Measurements from ENCODE around the gene ABL1.

DNA sequence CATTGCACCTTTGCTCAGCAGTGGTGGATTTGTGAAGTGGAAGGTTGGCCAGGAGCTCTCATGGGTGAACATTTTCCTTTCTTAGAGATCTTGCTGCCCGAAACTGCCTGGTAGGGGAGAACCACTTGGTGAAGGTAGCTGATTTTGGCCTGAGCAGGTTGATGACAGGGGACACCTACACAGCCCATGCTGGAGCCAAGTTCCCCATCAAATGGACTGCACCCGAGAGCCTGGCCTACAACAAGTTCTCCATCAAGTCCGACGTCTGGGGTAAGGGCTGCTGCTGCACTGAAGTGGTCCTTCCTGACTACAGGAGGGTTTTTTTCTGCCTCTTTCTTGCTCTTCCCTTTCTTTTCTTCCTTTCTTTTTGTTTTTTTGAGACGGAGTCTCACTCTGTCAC, 39.7 kb downstream of the ABL1 start:
- TF ChIP-seq SIN3A (IDR thresholded peaks at IDR 0.05; ENCODE audit: borderline replicate concordance, insufficient read depth, low read length) (no peak), TAF1 (IDR thresholded peaks at IDR 0.05; ENCODE audit: borderline replicate concordance, insufficient read depth, low read length) (no peak), POLR2AphosphoS5 (IDR thresholded peaks at IDR 0.05; ENCODE audit: low read depth, low read length) (no peak)
- TF ChIP-seq, protein P1, sequence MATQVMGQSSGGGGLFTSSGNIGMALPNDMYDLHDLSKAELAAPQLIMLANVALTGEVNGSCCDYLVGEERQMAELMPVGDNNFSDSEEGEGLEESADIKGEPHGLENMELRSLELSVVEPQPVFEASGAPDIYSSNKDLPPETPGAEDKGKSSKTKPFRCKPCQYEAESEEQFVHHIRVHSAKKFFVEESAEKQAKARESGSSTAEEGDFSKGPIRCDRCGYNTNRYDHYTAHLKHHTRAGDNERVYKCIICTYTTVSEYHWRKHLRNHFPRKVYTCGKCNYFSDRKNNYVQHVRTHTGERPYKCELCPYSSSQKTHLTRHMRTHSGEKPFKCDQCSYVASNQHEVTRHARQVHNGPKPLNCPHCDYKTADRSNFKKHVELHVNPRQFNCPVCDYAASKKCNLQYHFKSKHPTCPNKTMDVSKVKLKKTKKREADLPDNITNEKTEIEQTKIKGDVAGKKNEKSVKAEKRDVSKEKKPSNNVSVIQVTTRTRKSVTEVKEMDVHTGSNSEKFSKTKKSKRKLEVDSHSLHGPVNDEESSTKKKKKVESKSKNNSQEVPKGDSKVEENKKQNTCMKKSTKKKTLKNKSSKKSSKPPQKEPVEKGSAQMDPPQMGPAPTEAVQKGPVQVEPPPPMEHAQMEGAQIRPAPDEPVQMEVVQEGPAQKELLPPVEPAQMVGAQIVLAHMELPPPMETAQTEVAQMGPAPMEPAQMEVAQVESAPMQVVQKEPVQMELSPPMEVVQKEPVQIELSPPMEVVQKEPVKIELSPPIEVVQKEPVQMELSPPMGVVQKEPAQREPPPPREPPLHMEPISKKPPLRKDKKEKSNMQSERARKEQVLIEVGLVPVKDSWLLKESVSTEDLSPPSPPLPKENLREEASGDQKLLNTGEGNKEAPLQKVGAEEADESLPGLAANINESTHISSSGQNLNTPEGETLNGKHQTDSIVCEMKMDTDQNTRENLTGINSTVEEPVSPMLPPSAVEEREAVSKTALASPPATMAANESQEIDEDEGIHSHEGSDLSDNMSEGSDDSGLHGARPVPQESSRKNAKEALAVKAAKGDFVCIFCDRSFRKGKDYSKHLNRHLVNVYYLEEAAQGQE (IDR thresholded peaks at IDR 0.05; ENCODE audit: insufficient read depth in 1 of 2, low read depth in 2 of 2, low read length in 2 of 2): no peak

Data from PFSK-1 (cell line).